GM19468 (cell line): Measurements from ENCODE around the gene IPO9.
"Not testable (repeated sequence)": the region's sequence is repeated elsewhere in the genome, so short reads cannot be mapped to it uniquely, and the experiment has no call there.

Source experiments
- ATAC-seq: cut with Tn5 transposase; IDR thresholded peaks from one replicate; pipeline ENCODE4 v1.9.1; 2021; ENCODE audit warnings: mild to moderate bottlenecking, moderate library complexity, moderate number of reproducible peaks; ENCODE audit not compliant: unreplicated experiment; ENCODE audit errors: extremely low read depth

Gene IPO9

GRCh38 chr1:201899683-201900429 is 70.9 kb downstream of the IPO9 start:
- no peak for ATAC-seq

GRCh38 chr1:201900476-201900875 is 71.5 kb downstream of the IPO9 start:
- no peak for ATAC-seq

GRCh38 chr1:201901036-201901435 is 72.1 kb downstream of the IPO9 start:
- not testable (repeated sequence) for ATAC-seq

- no peak for ATAC-seq
Observed at GRCh38 chr1:201902198-201902597, 73.2 kb downstream of the IPO9 start.

GRCh38 chr1:201903135-201903534 is 74.2 kb downstream of the IPO9 start:
- ATAC-seq = no peak

- ATAC-seq = no peak
Observed at GRCh38 chr1:201904579-201904978, 75.6 kb downstream of the IPO9 start.

GRCh38 chr1:201905234-201905890 is 76.4 kb downstream of the IPO9 start:
- ATAC-seq = no peak

GRCh38 chr1:201906336-201906735 is 77.4 kb downstream of the IPO9 start:
- ATAC-seq = no peak

GRCh38 chr1:201907621-201908020 is 78.7 kb downstream of the IPO9 start:
- no peak for ATAC-seq

GRCh38 chr1:201911826-201912571 is 83.0 kb downstream of the IPO9 start:
- ATAC-seq = no peak

- ATAC-seq = no peak
Observed at GRCh38 chr1:201912832-201913231, 83.9 kb downstream of the IPO9 start.

- no peak for ATAC-seq
Observed at GRCh38 chr1:201914456-201915235, 85.7 kb downstream of the IPO9 start.

GRCh38 chr1:201916649-201917249 is 87.8 kb downstream of the IPO9 start:
- no peak for ATAC-seq

GRCh38 chr1:201917362-201918033 is 88.5 kb downstream of the IPO9 start:
- no peak for ATAC-seq

GRCh38 chr1:201918343-201918742 is 89.4 kb downstream of the IPO9 start:
- ATAC-seq = no peak

GRCh38 chr1:201921952-201922558 is 93.1 kb downstream of the IPO9 start:
- no peak for ATAC-seq

GRCh38 chr1:201925301-201925567 is 96.3 kb downstream of the IPO9 start:
- ATAC-seq = no peak

GRCh38 chr1:201925981-201926645 is 97.2 kb downstream of the IPO9 start:
- ATAC-seq = no peak

- ATAC-seq = no peak
Observed at GRCh38 chr1:201928266-201928665, 99.3 kb downstream of the IPO9 start.
